Lower leg skin (tissue), 4 donors: ENCODE results near the gene PRSS22. TPM values are rescaled to one million over a fixed set of nuclear protein-coding genes. Genes with fewer than 3 reads are reported as not detected.

ENCODE experiments used
- DNase-seq, 2 donors: peaks; one replicate each; pipeline ENCODE4 v3.0.0-alpha.2; 2019; ENCODE audit warnings: low spot score in 2 of 2
- H3K4me3 ChIP-seq: fragments of 200-600 bp; sonication (generic); 2 replicates; pipeline ENCODE4 v1.5.1; 2017; ENCODE audit warnings: mild to moderate bottlenecking, low read depth; ENCODE audit not compliant: poor library complexity, severe bottlenecking
- POLR2A ChIP-seq, 2 donors: fragments of 450-650 bp; IDR thresholded peaks; one replicate each; pipeline ENCODE4 v1.6.1; 2016 to 2017; ENCODE audit warnings: antibody characterized with exemption in 2 of 2, mild to moderate bottlenecking in 1 of 2, moderate library complexity in 1 of 2
- WGBS, 2 donors: methylation state at CpG; one replicate each; pipeline ENCODE4 v1.1.5; 2018; 5-methylcytosine and 5-hydroxymethylcytosine counted together
- intact Hi-C: fragments of 100-400 bp; cut with DNase I; formaldehyde crosslinking; loops from one replicate; pipeline ENCODE4 v1.15.0; 2023; ENCODE audit warnings: low total_unique reads
- total RNA-seq, 4 donors: library from RNA; depleted of rRNA; stranded (reverse); fragments of >200 nt; gene quantifications; one replicate each; pipeline ENCODE4 v1.1.0, GENCODE V29; 2016
- TF ChIP-seq, protein P1 (sequence below), 3 donors: fragments of 450-650 bp; IDR thresholded peaks; one replicate each; pipeline ENCODE4 v1.5.1; 2016; ENCODE audit warnings: antibody characterized with exemption in 3 of 3, mild to moderate bottlenecking in 3 of 3, moderate library complexity in 2 of 3

The PRSS22 gene
- total RNA-seq, 4 donors from 2014 or later, result 2.3 to 6.7 (median 4.6) TPM

DNA sequence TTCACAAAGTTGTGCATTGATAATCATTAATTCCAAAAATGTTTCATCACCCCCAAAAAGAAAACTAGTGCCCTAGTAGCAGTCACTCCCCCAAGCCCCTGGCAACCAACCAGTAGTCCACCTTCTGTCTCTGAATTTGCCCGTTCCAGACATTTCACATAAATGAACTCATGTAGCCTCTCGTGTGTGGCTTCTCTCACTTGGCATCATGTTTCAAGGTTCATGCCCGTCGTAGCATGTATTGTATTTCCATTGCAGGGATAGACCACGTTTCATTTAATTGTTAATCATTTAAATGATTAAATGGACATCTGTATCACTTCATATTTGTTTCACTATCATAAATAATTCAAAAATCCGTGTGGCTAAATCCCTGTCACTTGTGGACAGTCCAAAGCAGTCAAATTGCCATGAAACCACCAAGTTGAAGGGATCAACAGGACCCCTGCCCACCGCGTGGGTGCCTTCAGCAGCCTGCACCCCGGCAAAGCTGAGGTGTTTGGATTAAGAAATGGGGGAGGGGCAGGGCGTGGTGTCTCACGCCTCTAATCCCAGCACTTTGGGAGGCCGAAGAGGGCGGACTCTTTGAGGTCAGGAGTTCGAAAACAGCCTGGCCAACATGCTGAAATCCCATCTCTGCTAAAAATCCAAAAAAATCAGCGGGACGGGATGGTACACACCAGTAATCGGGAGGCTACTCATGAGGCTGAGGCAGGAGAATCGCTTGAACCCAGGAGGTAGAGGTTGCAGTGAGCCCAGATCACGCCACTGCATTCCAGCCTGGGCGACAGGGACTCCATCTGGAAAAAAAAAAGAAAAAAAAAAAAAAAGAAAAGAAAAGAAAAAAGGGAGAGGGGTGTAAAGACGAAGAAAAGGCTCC, 16.3 kb upstream of the PRSS22 start:
- intact Hi-C loops, result no loop called here
- no peak for DNase-seq
- TF ChIP-seq POLR2A (IDR thresholded peaks at IDR 0.05), result no peak
- TF ChIP-seq, protein P1, sequence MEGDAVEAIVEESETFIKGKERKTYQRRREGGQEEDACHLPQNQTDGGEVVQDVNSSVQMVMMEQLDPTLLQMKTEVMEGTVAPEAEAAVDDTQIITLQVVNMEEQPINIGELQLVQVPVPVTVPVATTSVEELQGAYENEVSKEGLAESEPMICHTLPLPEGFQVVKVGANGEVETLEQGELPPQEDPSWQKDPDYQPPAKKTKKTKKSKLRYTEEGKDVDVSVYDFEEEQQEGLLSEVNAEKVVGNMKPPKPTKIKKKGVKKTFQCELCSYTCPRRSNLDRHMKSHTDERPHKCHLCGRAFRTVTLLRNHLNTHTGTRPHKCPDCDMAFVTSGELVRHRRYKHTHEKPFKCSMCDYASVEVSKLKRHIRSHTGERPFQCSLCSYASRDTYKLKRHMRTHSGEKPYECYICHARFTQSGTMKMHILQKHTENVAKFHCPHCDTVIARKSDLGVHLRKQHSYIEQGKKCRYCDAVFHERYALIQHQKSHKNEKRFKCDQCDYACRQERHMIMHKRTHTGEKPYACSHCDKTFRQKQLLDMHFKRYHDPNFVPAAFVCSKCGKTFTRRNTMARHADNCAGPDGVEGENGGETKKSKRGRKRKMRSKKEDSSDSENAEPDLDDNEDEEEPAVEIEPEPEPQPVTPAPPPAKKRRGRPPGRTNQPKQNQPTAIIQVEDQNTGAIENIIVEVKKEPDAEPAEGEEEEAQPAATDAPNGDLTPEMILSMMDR (IDR thresholded peaks at IDR 0.05), result no peak
- no peak overlapping the region for H3K4me3 ChIP-seq
- 55 to 56% methylated on average over 21 of the region's 21 CpGs for WGBS, 2 donors

DNA sequence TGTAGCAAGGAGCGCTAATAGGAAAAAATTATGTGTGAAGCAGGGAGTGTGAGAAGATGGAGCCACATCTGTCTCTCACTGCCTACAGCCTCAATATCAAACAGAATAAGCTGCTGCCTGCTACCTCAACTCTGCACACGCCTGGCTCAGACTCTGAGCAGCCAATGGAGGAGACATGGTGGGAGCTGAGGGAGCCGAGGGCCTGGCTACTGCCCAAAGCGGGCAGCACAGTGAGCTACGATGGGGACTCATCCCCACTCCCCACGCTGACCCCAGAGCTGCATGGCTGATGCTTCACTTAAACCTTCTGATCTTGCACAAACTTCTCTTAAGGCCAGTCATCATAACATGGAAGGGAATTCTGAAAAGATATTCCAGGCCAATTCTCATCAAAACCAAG, 14.0 kb upstream of the PRSS22 start:
- H3K4me3 ChIP-seq, result no peak overlapping the region
- 65% methylated on average over 6 of the region's 6 CpGs for WGBS, 2 donors
- TF ChIP-seq, protein P1 (IDR thresholded peaks at IDR 0.05), result no peak
- no peak for TF ChIP-seq POLR2A (IDR thresholded peaks at IDR 0.05)
- no peak for DNase-seq
- intact Hi-C loops, result no loop called here

DNA sequence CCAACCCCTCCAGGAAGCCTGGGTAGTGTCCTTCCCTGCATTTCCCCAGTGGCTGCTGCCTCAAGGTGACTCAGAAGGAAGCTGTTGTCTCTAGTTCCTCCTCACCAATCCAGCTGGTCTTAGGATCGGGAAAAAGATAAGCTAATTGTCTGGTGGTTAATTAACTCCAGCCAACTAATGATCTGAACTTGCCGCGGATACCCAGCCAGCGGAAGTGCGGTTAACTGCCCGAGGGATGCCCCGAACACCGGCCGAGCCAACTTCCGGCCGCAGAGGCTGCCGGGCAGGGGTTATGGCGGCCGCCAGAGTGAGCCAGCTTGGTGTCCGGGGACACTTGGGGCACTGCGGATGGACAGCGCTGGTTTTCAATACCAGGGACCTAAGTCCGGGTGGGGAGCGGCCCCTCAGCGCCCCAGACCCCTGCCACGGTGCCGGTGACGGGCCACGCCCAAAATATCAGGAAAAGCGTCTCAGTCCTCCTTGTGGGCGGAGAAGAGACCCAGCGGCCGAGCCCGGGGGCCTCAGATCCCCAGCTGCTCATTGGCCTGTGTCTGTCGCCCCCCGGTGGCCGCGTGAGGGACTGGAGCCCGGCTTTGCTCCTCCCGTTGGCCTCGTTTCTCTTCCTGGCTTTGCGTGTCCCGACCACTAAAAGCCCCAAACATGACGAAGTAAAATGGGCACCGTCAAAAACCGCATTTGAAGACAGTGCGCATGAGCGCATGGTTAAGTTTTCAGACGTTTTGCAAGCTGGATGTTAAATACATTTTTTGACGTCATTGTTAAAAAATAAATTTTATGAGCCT, 10.2 kb upstream of the PRSS22 start:
- intact Hi-C loops, result no loop called here
- peak; percentile 90 to 99 for DNase-seq
- TF ChIP-seq POLR2A (IDR thresholded peaks at IDR 0.05), result no peak
- TF ChIP-seq, protein P1 (IDR thresholded peaks at IDR 0.05), result peak in 1 of 3 donors; percentile 96
- peak overlapping the region; percentile 14 for H3K4me3 ChIP-seq
- 0 to 1% methylated on average over 40 to 43 of the region's 45 CpGs for WGBS, 2 donors

DNA sequence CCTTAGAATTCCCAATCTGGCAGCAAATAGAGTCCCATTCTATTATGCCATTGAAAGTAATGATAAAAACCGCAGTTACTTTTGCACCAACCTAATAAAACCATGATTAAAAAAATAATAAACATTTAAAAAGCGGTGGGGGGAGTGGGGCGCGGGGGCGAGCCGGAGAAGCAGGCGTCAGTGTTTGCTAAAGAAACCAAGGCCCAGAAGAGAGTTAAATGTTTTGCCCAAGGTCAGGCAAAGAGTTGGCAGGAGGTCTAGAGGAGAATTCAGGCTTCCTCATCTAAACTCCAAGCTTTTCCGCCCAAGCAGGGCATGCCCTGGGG, 9.7 kb upstream of the PRSS22 start:
- DNase-seq, result no peak
- intact Hi-C loops, result no loop called here
- H3K4me3 ChIP-seq, result peak overlapping the region; percentile 14
- TF ChIP-seq, protein P1 (IDR thresholded peaks at IDR 0.05), result no peak
- no peak for TF ChIP-seq POLR2A (IDR thresholded peaks at IDR 0.05)
- 33 to 40% methylated on average over 8 of the region's 8 CpGs for WGBS, 2 donors

DNA sequence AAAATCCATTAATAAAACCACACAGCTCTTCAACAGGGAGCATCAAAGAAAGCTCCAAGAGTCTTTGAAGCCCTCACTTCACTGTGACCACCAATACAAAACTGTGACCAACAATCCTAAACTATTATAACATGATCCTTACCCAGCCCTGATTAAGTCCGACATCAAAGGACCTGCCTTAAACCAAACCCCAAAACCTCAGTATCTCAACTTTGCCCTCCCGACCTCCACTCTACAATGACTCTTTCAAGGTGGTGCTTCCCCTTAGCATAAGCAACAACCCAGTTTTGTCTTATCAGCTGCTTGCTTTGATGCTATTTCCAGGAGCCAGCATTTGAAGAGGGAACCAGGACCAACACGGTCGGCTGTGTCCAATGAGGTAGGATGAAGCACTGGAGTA, 8.5 kb upstream of the PRSS22 start:
- no peak overlapping the region for H3K4me3 ChIP-seq
- 77 to 79% methylated on average over 4 of the region's 4 CpGs for WGBS, 2 donors
- TF ChIP-seq, protein P1 (IDR thresholded peaks at IDR 0.05), result no peak
- TF ChIP-seq POLR2A (IDR thresholded peaks at IDR 0.05), result no peak
- intact Hi-C loops, result no loop called here
- no peak for DNase-seq
